NCI-H345 (cell line): ENCODE results near the gene UGCG.
A peak's percentile ranks its signal among the peaks of the same experiment; 100 is the strongest.
"Not testable (repeated sequence)": the region's sequence is repeated elsewhere in the genome, so short reads cannot be mapped to it uniquely, and the experiment has no call there.

ENCODE experiments used
- DNase-seq: peaks from one replicate; lab custom pipeline; 2025; lab: John Stamatoyannopoulos, UW

The UGCG gene

DNA sequence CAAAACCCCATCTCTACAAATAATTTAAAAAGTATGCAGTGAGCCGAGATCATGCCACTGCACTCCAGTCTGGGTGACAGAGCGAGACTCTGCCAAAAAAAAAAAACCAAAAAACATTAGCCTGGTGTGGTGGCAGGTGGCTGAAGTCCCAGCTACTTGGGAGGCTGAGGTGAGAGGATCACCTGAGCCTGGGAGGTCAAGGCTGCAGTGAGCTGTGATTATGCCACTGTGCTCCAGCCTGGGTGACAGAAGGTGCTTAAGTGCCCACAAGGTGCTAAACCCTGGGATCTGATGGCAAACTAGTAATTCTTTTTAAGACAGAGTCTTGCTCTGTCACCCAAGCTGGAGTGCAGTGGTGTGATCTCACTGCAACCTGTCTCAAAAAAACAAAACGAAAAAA is 5.7 kb upstream of the UGCG start:
- DNase-seq, result not testable (repeated sequence)

DNA sequence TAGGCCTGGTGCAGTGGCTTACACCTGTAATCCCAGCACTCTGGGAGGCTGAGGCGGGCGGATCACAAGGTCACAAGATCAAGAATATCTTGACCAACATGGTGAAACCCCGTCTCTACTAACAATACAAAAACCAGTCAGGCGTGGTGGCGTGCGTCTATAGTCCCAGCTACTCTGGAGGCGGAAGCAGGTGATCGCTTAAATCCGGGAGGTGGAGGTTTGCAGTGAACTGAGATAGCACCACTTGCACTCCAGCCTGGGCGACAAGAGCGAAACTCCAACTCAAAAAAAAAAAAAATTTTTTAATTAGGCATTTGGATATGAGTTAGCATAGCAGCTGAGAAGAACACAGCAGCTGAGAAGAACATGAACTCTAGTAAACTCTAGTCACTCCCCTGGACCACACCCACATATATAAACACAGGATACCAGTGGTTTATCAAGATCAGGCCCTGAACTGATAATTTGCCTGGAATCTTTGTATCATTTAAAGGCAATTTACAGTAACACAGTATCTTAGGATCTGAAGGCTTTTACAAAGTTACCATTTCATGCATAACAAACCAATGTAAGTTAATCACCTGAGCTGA is 4.6 kb upstream of the UGCG start:
- no peak for DNase-seq

DNA sequence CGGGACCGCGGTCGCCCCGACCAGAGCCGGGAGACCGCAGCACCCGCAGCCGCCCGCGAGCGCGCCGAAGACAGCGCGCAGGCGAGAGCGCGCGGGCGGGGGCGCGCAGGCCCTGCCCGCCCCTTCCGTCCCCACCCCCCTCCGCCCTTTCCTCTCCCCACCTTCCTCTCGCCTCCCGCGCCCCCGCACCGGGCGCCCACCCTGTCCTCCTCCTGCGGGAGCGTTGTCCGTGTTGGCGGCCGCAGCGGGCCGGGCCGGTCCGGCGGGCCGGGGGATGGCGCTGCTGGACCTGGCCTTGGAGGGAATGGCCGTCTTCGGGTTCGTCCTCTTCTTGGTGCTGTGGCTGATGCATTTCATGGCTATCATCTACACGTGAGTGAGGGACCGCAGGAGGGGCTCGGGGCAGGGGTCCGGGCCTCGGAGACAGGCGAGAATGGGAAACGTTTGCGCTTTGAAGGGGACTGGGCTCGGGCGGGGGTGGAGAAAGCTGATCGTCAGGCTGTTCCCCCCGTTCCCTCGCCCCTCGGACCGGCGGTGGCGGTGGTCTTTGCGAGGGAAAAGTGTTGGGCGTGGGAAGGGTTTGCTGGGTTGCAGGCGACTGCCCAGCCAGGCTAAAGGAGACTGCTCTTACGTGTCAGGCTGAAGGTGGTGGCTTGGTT is 457 bp downstream of the UGCG start:
- no peak for DNase-seq

DNA sequence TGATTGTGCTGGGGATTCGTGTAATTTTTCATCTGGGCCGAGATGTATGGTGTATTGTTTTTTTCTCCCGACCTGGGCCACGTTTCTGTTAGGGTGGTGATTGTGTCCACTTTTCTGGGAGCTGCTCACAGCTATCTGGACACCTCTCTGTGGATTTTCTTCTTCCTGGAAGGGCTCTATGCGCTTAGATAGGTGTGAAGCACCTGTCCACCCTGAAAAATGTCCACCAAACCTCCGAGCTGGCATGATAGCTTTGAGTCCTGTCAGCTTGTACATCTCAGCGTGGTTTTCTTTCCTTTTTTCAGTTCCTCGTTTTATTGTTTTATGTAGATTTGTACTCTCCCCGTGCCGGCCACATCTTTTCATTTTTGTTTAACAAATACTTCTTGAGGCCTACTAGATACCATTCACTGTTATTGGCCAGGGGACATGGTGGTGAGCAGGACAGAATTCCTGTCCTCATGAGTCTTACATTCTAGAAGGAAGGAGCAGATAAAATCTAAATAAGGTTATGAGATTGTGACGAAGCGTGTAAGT is 1.1 kb downstream of the UGCG start:
- DNase-seq, result peak; percentile 39

DNA sequence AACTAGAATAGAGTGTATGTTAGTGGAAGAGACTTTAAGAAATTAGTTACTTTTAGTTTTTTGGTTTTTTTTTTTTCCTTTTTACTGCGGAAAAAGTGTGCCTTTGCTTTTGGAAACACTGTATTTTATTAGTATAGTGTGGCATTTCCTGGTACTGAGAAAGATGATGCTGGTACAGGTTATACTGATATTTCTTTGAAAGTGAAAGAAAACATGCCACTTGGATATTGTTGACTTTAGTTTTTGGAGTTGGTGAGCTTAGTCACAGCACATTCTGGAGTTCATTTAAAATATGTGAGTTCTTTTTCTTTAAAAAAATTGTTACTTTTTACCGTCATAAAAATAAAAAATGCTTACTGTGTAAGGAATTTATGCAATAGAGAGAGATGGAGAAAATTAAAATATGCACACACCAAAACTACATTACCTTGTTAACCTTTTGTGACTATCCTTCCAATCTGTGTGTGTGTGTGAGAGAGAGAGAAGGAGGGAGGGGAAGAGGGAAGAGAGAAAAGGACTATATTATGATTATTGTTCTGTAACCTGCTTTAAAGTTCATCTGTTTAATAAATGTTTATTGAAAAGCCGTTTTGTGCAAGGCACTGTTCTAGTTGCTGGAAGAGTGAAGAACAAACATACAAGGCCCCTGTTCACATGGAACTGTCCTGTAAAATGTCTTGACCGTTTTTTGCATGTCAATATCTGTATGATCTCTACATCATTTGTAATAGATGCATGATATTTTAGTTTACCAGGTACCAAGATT is 1.9 kb downstream of the UGCG start:
- no peak for DNase-seq

DNA sequence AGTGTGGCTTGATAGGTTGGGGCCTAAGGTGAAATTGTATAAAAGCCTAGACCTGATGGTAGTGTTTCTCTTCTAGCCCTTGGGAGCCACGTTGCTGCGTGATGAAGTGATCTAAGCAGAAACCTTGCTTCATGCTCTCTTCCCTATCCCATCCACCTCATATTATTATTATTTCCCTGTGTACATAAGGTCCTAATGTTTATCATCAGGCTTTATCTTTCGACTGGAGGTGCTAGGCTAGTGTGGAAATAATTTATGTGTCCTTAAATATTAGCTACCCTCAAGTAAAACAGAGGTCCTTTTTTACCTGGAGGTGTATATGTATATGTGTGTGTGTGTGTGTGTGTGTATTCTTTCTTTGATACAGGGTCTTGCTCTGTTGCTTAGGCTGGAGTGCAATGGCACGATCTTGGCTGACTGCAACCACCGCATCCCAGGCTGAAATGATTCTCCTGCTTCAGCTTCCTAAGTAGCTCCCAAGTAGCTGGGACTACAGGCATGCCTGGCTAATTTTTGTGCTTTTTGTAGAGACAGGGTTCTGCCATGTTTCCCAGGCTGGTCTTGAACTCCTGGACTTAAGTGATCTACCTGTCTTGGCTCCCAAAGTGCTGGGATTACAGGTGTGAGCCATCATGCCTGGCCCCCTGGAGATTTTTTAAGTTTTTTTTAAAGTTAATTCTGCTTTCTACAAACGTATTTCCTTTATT is 3.7 kb downstream of the UGCG start:
- DNase-seq, result no peak

DNA sequence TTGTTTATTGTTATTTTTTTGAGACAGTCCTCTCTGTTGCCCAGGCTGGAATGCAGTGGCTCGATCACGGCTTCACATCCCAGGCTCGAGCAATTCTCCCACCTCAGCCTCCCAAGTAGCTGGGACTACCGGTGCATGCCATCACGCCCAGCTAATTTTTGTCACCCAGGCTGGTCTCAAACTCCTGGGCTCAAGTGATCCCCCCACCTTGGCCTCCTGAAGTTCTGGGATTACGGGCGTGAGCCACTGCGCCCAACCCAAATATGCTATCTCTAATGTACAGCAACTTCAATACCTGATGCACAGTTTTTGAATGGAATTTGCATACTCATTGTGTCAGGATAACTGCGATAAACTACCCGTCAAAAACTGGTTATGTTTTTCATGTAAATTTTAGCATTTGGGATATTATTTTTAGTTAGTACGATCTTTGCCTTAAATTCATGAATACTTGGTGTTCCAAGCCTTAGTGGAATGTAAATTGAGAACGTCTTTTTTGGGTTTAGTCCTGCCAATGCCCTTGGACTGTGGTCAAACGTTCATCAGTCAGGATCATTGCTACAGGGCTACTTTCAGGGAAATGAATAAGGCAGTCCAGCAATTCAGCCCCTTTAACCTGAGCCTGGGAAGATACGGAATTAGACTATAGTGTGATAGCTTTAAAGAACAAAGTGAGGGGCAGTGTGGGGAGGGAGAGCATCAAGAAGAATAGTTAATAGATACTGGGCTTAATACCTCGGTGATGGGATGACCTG is 4.4 kb downstream of the UGCG start:
- DNase-seq, result no peak

DNA sequence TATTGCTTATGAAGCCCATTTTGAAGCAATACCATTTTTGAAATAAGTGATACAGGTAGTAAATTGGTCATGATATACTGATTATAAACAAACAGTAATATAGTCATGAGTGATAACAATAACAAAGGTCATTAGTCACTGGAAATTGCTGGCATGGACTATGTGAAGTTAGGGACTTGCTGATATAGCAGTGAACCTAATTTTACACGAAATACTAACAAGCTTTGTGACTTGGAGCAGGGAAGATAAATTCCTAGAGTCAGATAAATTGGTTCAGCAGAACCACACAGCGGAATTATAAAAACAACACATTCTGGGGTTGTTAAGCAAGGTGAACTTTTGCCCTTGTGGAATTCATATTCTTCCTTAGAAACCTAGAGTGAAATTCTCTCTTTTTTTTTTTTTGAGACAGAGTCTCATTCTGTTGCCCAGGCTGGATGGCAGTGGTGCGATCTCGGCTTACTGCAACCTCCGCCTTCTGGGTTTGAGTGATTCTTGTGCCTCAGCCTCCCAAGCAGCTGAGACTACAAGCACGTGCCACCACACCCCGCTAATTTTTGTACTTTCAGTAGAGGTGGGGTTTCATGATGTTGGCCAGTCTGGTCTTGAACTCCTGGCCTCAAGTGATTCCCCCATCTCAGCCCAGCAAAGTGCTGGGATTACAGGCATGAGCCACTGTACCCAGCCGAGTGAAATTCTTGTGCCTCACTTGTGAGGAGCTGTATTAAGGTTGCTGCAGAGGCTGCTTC is 6.0 kb downstream of the UGCG start:
- no peak for DNase-seq

DNA sequence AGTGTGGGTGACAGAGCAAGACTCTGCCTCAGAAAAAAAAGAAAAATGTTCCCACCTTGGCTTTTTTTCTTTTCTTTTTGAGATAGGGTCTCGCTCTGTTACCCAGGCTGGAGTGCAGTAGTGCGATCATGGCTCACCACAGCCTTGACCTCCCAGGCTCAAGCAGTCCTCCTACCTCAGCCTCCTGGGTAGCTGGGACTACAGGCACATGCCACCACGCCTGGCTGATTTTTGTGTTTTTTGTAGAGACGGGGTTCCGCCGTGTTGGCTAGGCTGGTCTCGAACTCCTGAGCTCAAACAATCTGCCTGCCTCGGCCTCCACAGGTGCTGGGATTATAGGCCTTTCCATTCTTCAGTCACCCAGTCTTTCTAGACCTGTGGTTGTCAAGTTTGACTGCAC is 6.9 kb downstream of the UGCG start:
- DNase-seq, result not testable (repeated sequence)

DNA sequence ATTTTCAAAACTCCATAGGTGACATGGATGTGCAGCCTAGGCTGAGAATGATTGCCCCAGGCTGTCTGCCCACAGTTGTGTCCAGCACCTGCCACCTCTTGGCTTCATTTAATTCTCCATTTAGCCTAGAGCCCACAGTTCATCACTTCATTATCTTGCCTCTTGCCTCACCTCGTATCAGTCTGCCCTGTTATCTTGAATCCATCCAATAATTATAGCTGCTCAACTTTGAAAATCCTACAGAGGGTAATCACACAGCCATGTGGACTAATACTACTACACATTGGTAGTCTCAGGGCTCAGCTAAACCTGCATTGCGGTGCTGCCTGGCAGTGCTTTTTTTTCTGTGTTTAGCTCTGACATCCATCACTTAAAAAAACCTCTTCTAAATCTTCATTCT is 7.4 kb downstream of the UGCG start:
- no peak for DNase-seq

DNA sequence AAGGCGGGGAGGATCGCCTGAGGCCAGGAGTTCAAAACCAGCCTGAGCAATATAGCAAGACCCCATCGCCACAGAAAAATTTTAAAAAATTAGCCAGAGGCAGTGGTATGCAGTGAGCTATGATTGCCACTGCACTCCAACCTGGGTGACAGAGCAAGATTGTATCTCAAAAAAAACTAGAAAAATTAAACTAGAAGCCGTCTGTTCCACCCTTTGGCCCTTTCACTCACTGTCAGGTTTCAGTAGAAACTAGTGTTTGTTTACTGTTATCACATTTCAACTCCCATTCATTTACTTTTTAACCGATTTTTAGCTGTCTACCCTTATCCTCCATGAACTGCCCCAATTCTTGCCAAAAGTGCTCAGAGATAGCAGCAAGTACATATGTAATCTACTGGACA is 8.3 kb downstream of the UGCG start:
- no peak for DNase-seq

DNA sequence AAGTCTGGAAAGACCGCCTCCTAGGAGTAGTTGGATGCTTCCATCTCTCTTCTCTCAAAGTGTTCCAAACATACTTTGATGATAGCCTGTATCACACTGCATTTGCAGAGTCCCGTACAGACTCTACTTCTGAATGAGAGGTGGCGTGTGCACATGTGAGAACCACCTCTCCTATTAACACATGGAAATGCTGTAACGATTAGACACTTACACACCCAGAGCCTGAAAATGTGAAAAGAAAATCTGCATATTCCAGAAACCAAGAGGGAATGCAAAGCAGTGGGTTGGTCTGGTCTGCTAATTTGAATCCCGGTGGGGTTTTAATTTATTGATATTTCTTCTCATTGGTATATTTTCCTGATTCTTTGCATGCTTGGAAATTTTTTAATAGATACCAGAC is 10.5 kb downstream of the UGCG start:
- DNase-seq, result no peak

DNA sequence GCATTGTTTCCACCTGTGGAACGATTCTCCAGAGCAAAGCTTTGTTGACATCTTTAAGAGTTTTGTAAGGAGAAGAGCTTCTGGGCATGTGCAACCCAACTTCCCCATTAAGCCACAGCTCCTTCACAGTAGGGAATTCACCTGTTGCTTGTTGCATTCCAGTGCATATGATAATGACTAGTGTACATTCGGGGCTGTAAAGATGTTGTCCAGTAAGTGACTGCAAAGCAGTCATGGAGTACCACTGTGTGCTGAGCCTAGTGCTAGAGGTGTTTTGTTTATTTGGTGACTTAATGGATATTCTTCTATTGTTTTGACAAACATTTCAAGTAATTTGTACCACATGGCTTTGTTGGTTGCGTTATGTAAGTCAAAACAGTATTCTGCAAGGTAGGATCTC is 12.8 kb downstream of the UGCG start:
- DNase-seq, result no peak

DNA sequence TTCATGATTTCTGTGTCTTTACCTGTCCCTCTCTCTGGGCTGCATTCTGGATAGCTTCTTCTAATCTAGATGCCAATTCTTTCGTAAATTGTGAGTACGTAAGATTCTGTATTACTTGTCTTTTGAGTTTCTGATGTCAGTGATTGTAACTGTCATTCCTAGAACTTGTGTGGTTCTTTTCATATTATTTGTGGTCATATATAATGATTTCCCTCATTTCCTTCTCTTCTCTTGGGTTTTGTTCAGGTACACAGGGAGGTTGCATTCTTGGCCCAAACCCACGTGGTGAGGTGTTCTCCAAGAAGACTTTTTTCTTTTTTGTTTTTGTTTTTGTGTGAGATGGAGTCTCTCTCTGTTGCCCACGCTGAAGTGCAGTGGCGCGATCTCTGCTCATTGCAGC is 13.8 kb downstream of the UGCG start:
- DNase-seq, result no peak

DNA sequence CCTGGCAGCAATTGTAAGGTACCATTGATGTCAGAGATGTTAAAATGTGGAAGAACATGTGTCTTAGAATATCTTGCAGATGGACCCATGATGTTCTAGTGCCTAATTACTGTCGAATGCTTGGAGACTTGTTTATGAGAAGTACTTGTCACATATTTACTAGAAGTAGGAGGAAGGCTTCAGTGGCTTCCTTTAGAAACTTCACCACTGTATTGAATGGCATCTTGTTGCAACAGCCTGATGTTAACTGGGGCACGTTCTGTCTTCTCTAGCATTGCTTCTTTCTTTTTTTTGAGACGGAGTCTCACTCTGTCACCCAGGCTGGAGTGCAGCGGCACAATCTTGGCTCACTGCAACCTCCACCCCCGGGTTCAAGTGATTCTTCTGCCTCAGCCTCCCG is 16.5 kb downstream of the UGCG start:
- no peak for DNase-seq

DNA sequence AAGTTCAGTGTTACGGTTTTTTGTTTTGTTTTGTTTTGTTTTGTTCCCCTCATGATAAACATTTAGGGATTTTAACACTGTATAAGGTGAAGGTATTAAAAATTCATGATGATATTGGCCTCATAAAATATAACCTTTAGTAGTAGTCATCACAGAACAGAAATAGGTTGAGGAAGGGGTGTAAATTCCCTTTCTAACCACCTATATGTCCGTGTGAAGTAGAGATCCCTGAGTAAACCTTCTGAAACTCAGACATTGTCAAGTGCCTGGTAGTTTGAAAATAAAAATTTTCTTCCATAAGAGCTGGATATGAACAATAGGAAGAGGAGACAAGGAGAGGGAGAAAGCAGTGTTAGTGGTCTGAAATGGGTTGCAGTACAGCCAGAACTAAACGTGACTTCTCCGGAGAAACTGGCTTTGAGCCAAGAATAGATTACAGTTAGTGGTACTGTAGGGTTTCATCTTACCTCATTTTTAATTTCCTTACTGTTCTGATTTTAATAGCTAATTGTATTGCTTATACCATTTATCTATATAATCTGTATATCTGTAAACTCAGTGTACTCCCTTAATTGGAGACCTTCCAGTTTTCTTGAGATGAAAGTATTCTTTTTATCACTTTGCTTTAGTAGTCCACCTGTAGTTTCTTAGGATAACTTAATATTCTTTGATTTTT is 18.3 kb downstream of the UGCG start:
- DNase-seq, result peak; percentile 66

DNA sequence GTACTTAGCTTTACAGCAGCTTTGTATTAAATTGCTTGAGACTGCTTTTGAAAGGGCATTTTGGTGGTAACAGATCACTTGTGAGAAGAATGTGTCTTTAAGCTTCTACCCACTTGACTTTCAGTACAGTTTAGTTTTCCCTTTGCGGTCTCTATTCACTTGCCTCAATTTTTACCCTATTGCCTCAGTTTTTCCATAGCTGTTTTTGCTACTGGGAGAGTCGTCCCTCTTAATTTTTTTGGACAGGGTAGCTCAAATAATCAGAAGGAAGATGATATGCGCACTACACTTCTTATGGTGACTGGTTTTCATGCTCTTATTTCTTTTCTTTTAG is 18.8 kb downstream of the UGCG start:
- no peak for DNase-seq

DNA sequence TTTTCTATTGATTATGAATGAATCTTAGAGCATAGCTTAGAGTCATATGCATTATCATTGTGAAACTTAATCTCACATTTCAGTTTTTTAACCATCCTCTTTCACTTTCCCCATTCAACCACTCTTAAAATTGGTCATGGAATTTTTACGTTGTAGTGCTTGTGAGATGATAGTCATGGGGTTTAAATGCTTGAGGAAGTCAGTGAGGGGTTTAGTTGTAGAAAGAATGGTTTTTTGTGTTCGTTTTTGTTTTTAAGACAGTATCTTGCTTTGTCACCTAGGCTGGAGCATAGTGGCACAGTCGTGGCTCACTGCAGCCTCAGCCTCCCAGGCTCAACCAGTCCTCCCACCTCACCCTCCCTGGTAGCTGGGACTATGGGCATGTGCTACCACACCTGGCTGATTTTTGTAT is 19.6 kb downstream of the UGCG start:
- DNase-seq, result no peak

DNA sequence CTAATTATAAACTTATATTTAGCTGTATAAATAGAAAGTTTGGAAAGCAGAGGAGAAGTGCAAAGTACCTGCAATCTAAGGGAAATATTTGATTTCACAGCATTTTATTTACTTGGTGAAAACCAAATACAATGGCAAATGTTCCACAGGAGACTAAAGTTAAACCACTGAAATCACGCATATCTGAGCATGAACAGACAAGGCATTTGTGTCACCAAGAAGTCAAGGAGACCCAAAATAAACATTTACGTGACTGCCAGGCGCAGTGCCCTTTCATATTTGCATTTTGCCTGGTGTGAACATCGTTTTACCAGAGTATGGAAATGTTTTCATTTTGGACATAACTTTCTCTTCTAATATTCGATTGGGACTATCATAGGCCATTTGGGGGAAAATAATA is 20.6 kb downstream of the UGCG start:
- no peak for DNase-seq

DNA sequence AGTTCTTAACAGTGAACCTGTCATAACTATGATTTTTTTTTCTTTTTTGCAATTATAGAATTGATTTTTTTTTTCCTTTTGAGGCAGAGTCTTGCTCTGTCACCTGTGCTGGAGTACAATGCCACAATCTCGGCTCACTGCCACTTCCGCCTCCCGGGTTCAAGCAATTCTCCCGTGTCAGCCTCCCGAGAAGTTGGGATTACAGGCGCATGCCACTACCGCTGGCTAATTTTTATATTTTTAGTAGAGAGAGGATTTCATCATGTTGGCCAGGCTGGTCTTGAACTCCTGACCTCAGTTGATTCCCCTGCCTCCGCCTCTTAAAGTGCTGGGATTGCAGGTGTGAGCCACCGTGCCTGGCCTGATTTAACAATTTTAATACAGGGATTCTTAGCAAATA is 21.4 kb downstream of the UGCG start:
- no peak for DNase-seq

DNA sequence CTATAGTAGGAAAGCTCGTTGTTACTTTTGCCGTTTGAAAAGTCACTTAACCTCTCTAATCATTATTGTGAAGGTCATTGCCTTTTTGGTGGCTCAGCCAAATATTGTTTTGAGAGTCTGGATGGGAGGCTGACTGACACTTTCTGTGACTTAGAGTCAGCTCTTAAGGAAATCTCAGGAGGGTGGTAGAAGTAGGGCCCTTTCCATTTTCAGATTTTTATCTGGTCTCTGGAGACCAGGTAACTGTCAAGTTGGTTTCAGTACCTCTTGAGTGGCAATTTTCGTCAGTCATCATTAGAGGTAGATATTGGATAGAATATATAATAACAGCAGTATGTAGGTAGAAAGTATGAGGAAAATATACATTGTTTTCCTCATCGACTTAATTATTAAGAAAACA is 23.3 kb downstream of the UGCG start:
- DNase-seq, result no peak
